ENCODE data around the gene TXNDC8. TPM values are rescaled to one million over a fixed set of nuclear protein-coding genes. Genes with fewer than 3 reads are reported as not detected.

Gene TXNDC8
- total and polyA plus RNA-seq, 8 donors, result not detected

DNA sequence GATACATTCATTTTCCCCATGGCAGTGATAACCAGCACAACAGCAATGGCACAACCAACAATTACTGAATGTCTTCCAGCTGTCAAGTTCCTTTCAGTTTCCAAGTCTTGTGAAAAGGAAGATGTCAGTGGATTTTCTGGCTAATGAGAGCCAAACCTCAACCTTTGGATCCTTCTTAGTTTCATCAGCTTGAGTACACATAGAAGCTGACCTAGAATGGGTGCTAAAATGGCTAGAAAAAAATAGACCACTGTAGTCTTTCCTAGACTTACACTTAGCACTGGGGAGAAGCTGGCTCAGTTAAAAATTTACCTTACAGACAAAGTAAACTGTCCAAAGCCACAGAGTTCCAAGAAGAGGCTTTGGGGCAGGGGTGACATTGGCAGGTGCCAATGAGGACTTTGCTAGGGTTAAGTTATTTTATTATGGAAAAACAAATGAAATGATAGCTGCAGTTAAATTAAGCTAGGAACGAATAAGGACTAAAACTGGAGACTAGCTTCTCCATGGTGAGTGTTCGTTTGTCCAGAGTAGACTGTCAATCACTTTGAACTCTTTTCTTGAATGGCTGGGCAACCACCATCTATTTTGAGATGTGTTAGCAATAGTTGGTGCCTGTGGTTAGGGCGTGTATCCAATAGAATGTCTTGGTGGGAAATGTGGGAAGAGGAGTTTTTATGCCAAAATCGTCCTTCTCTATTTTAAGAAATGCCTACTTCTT, 55.5 kb downstream of the TXNDC8 start:
- H3K9me3 ChIP-seq, result no peaks in the 10 kb centered on the region
- 49 to 66% methylated on average over 4 of the region's 4 CpGs for WGBS, 2 donors
- ATAC-seq, result no peak
- no peak overlapping the region for H3K27ac ChIP-seq
- DNase-seq, result no peak
- no peak for FAIRE-seq
- H3K27me3 ChIP-seq, result no peaks in the 10 kb centered on the region
- intact Hi-C loops (cut with DNase I), result no loop called here
- H3K4me3 ChIP-seq, result no peak overlapping the region
- H3K4me1 ChIP-seq, result peaks cover 0 to 5% (median 0%) of the 10 kb centered on the region in 3 donors
- H3K36me3 ChIP-seq, result no peaks in the 10 kb centered on the region
- TF ChIP-seq, protein P1, sequence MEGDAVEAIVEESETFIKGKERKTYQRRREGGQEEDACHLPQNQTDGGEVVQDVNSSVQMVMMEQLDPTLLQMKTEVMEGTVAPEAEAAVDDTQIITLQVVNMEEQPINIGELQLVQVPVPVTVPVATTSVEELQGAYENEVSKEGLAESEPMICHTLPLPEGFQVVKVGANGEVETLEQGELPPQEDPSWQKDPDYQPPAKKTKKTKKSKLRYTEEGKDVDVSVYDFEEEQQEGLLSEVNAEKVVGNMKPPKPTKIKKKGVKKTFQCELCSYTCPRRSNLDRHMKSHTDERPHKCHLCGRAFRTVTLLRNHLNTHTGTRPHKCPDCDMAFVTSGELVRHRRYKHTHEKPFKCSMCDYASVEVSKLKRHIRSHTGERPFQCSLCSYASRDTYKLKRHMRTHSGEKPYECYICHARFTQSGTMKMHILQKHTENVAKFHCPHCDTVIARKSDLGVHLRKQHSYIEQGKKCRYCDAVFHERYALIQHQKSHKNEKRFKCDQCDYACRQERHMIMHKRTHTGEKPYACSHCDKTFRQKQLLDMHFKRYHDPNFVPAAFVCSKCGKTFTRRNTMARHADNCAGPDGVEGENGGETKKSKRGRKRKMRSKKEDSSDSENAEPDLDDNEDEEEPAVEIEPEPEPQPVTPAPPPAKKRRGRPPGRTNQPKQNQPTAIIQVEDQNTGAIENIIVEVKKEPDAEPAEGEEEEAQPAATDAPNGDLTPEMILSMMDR (IDR thresholded peaks at IDR 0.05), result no peak

DNA sequence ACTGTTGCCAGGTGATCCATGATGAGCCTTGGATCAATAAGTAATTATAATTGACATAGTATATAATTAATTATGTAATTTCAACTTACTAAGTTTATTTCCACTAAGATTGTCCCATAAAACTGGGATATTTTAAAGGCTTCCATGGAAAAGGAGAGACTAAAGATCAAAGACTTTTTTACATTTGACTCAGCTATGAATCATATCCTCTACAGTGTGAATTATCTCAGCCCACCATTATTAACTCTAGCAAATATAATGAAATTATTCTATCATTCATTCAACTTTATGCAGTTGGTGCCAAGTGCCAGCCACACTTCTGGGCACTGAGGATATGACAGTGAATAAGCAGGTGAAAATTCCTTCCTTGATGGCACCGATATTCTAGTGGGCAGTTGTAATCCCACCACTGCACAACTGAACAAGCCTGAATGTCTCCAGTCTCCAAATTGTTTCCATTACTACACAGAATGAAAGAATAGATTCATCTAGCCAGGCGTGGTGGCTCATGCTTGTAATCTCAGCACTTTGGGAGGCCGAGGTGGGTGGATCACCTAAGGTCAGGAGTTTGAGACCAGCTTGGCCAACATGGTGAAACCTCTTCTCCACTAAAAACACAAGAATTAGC, 59.5 kb downstream of the TXNDC8 start:
- Histone ChIP-seq H3K4me1 (no peaks in the 10 kb centered on the region), H3K27ac (no peak overlapping the region), H3K36me3 (no peaks in the 10 kb centered on the region), H3K9me3 (no peaks in the 10 kb centered on the region), H3K4me3 (no peak overlapping the region), H3K27me3 (no peaks in the 10 kb centered on the region)
- TF ChIP-seq, protein P1 (IDR thresholded peaks at IDR 0.05), result no peak
- intact Hi-C loops (cut with DNase I), result no loop called here
- ATAC-seq (no peak), DNase-seq (no peak), FAIRE-seq (no peak)
- 74 to 92% methylated on average over 3 of the region's 3 CpGs for WGBS, 2 donors

DNA sequence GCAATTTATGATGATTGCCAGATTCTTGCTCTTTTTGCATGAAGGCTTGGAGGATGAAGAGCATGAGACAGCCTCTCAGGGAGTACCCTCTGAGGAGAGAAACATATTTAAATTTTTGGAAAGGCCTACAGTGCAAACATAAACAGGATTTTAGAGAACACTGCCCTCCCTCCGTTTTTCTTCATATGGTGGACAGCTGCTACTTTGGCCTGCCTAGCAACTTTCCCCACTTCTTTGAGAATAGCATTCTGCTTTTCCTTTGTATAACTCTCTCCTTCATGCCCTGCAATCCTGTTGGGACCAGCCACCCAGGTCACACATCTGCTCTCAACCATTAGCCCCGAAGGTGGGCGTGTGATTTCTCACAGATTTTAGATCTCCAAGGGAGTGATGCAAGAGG, 60.9 kb downstream of the TXNDC8 start:
- H3K4me1 ChIP-seq, result no peaks in the 10 kb centered on the region
- no peak overlapping the region for H3K4me3 ChIP-seq
- 62 to 69% methylated on average over 3 of the region's 3 CpGs for WGBS, 2 donors
- intact Hi-C loops (cut with DNase I), result no loop called here
- no peaks in the 10 kb centered on the region for H3K9me3 ChIP-seq
- no peak for DNase-seq
- H3K36me3 ChIP-seq, result no peaks in the 10 kb centered on the region
- no peaks in the 10 kb centered on the region for H3K27me3 ChIP-seq
- ATAC-seq, result no peak
- no peak for FAIRE-seq
- TF ChIP-seq, protein P1 (IDR thresholded peaks at IDR 0.05), result no peak
- H3K27ac ChIP-seq, result no peak overlapping the region

DNA sequence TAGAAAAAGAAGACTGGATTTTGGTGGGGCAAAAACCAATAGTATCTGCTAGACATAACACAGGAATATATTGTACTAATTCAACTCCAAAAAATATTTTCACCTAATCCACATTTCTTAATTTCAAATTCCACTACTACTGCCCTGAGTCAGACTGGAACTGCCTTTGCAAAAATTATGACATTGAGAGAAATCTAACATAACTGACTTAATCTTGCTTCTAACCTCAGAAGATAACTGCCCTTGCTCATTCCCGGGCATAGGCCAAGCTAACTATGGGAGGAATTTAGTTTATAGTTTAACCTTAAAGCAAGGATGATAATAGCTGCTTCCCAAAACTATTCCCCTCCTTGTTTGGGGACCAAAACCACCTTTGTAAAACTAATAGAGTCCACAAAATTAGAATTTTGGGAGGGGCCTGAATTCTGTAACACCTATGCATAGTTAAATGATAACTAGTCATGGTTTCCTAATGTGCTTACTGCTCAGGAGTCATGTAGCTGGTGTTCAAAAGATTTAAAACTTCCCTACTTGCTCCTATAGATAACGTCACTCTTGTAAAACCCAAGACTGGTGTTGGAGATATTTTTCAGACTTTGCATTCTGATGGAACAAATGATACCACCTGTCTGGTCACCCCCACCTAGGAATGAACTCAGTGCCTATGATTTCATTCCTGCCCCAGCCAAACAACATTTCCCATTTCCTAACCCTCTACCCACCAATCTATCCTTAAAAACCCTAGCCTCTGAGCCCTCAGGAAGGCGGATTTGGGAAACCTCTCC, 67.3 kb downstream of the TXNDC8 start:
- intact Hi-C loops (cut with DNase I), result no loop called here
- no peak overlapping the region for H3K4me3 ChIP-seq
- no peak overlapping the region for H3K27ac ChIP-seq
- TF ChIP-seq, protein P1 (IDR thresholded peaks at IDR 0.05), result no peak
- no peak for ATAC-seq
- FAIRE-seq, result no peak
- no peak for DNase-seq
- no peaks in the 10 kb centered on the region for H3K36me3 ChIP-seq
- H3K9me3 ChIP-seq, result no peaks in the 10 kb centered on the region
- WGBS, 2 donors, result 82 to 87% methylated on average over 3 of the region's 3 CpGs
- no peaks in the 10 kb centered on the region for H3K4me1 ChIP-seq
- H3K27me3 ChIP-seq, result no peaks in the 10 kb centered on the region
